ENCODE measurements around the gene KCTD4.

DNA sequence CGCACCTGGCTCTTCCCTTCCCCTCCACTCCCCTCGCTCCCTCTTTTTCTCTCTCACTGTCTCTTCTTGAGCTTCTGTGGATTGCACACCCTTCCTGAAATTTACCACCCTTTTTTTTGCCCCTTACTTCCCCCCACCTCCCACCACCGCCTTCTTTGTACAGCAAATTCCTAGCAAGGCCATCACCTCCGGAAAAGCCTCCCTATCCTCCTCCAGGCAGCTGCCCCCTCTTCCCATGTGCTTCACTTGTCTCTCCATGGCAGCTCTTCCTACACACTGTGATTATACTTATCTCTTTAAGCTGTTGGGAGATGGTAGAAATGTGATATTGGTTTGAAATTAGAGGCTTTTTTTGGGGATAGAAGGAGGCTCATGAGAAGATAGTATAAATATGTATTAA is 28.3 kb upstream of the KCTD4 start:
- TF ChIP-seq, protein P1, sequence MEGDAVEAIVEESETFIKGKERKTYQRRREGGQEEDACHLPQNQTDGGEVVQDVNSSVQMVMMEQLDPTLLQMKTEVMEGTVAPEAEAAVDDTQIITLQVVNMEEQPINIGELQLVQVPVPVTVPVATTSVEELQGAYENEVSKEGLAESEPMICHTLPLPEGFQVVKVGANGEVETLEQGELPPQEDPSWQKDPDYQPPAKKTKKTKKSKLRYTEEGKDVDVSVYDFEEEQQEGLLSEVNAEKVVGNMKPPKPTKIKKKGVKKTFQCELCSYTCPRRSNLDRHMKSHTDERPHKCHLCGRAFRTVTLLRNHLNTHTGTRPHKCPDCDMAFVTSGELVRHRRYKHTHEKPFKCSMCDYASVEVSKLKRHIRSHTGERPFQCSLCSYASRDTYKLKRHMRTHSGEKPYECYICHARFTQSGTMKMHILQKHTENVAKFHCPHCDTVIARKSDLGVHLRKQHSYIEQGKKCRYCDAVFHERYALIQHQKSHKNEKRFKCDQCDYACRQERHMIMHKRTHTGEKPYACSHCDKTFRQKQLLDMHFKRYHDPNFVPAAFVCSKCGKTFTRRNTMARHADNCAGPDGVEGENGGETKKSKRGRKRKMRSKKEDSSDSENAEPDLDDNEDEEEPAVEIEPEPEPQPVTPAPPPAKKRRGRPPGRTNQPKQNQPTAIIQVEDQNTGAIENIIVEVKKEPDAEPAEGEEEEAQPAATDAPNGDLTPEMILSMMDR (IDR thresholded peaks at IDR 0.05): no peak
- no peak for TF ChIP-seq ZFX (IDR thresholded peaks at IDR 0.05; ENCODE audit: borderline replicate concordance)
